Measurements from ENCODE around the gene PIF1.

PIF1 gene

GRCh38 chr15:64807751-64808222 is 17.7 kb downstream of the PIF1 start:
- H3K9ac ChIP-seq (ENCODE audit: low read length): no peak overlapping the region
- H3K9me3 ChIP-seq (replicated peaks; ENCODE audit: insufficient read depth, low read length): no peaks in the 10 kb centered on the region
- H3K36me3 ChIP-seq (replicated peaks; ENCODE audit: insufficient read depth, low read length): no peaks in the 10 kb centered on the region
- 0 out of 2 replicates have a peak, but pooled peaks cover 3% of the 10 kb centered on the region for H3K27me3 ChIP-seq (replicated peaks; ENCODE audit: insufficient read depth, low read length)
- H3K4me1 ChIP-seq (ENCODE audit: low read length): no peaks in the 10 kb centered on the region
- no peak overlapping the region for H3K27ac ChIP-seq (ENCODE audit: low read length)
- no peaks in the 10 kb centered on the region for H4K20me1 ChIP-seq (ENCODE audit: insufficient read depth, low read length)
- no peak for TF ChIP-seq EZH2 (optimal IDR thresholded peaks at IDR 0.05; ENCODE audit: low read depth, low read length)
- TF ChIP-seq EZH2phosphoT487 (IDR thresholded peaks at IDR 0.05; ENCODE audit: low read length): no peak
- no peak for TF ChIP-seq CTCF (IDR thresholded peaks at IDR 0.05; ENCODE audit: low read length)
- no peaks in the 10 kb centered on the region for H3F3A ChIP-seq (ENCODE audit: insufficient read depth, low read length)
- H3K4me3 ChIP-seq (ENCODE audit: low read length): no peak overlapping the region
- H2AFZ ChIP-seq (ENCODE audit: low read length): no peak overlapping the region
- no peaks in the 10 kb centered on the region for H3K9me2 ChIP-seq (replicated peaks; ENCODE audit: insufficient read depth, low read length)
- no peak overlapping the region for H3K4me2 ChIP-seq (ENCODE audit: low read depth, low read length)
- no peaks in the 10 kb centered on the region for H3K79me2 ChIP-seq (ENCODE audit: low read length)
- DNase-seq: no peak

GRCh38 chr15:64807051-64807749 is 18.2 kb downstream of the PIF1 start:
- Histone ChIP-seq H3K27me3 (replicated peaks; ENCODE audit: insufficient read depth, low read length) (0 out of 2 replicates have a peak, but pooled peaks cover 3% of the 10 kb centered on the region), H3K27ac (ENCODE audit: low read length) (no peak overlapping the region), H3K4me3 (ENCODE audit: low read length) (no peak overlapping the region), H3K4me2 (ENCODE audit: low read depth, low read length) (no peak overlapping the region), H2AFZ (ENCODE audit: low read length) (no peak overlapping the region), H3K4me1 (ENCODE audit: low read length) (no peaks in the 10 kb centered on the region), H3K9ac (ENCODE audit: low read length) (no peak overlapping the region), H3K9me3 (replicated peaks; ENCODE audit: insufficient read depth, low read length) (no peaks in the 10 kb centered on the region), H3K9me2 (replicated peaks; ENCODE audit: insufficient read depth, low read length) (no peaks in the 10 kb centered on the region), H3K36me3 (replicated peaks; ENCODE audit: insufficient read depth, low read length) (no peaks in the 10 kb centered on the region), H3F3A (ENCODE audit: insufficient read depth, low read length) (no peaks in the 10 kb centered on the region), H3K79me2 (ENCODE audit: low read length) (no peaks in the 10 kb centered on the region), H4K20me1 (ENCODE audit: insufficient read depth, low read length) (no peaks in the 10 kb centered on the region)
- TF ChIP-seq CTCF (IDR thresholded peaks at IDR 0.05; ENCODE audit: low read length) (no peak), EZH2 (optimal IDR thresholded peaks at IDR 0.05; ENCODE audit: low read depth, low read length) (no peak), EZH2phosphoT487 (IDR thresholded peaks at IDR 0.05; ENCODE audit: low read length) (no peak)
- DNase-seq: no peak

- Histone ChIP-seq H3K9ac (ENCODE audit: low read length) (no peak overlapping the region), H3K4me1 (ENCODE audit: low read length) (no peaks in the 10 kb centered on the region), H3K27me3 (replicated peaks; ENCODE audit: insufficient read depth, low read length) (0 out of 2 replicates have a peak, but pooled peaks cover 3% of the 10 kb centered on the region), H3K27ac (ENCODE audit: low read length) (no peak overlapping the region), H2AFZ (ENCODE audit: low read length) (no peak overlapping the region), H4K20me1 (ENCODE audit: insufficient read depth, low read length) (no peaks in the 10 kb centered on the region), H3K79me2 (ENCODE audit: low read length) (no peaks in the 10 kb centered on the region), H3K4me2 (ENCODE audit: low read depth, low read length) (no peak overlapping the region), H3K9me3 (replicated peaks; ENCODE audit: insufficient read depth, low read length) (no peaks in the 10 kb centered on the region), H3K36me3 (replicated peaks; ENCODE audit: insufficient read depth, low read length) (no peaks in the 10 kb centered on the region), H3F3A (ENCODE audit: insufficient read depth, low read length) (no peaks in the 10 kb centered on the region), H3K4me3 (ENCODE audit: low read length) (no peak overlapping the region), H3K9me2 (replicated peaks; ENCODE audit: insufficient read depth, low read length) (no peaks in the 10 kb centered on the region)
- TF ChIP-seq EZH2 (optimal IDR thresholded peaks at IDR 0.05; ENCODE audit: low read depth, low read length): no peak
- TF ChIP-seq CTCF (IDR thresholded peaks at IDR 0.05; ENCODE audit: low read length): no peak
- no peak for TF ChIP-seq EZH2phosphoT487 (IDR thresholded peaks at IDR 0.05; ENCODE audit: low read length)
- DNase-seq: no peak
Observed at GRCh38 chr15:64806509-64806908, 18.9 kb downstream of the PIF1 start.

Measured in MM.1S (cell line).